OCI-LY3 (cell line): ENCODE results near the gene TAOK2.
A peak's percentile ranks its signal among the peaks of the same experiment; 100 is the strongest.
"Not testable (repeated sequence)": the region's sequence is repeated elsewhere in the genome, so short reads cannot be mapped to it uniquely, and the experiment has no call there.

Source experiments
- H2AFZ ChIP-seq: fragments of 200-600, 300-600 bp; shearing (Covaris generic); 2 replicates; pipeline ENCODE4 v1.6.0; 2014; ENCODE audit warnings: antibody characterized with exemption, low read depth, low read length
- H3K27ac ChIP-seq: fragments of 200-600, 300-600 bp; sonication (generic); 2 replicates; pipeline ENCODE4 v1.5.1; 2014; ENCODE audit warnings: mild to moderate bottlenecking, low read length, moderate library complexity, mixed read lengths
- H3K27me3 ChIP-seq: fragments of 200-600, 300-600 bp; sonication (generic); 2 replicates; pipeline ENCODE4 v1.6.1; 2014; ENCODE audit warnings: low read depth, low read length, mixed read lengths
- H3K36me3 ChIP-seq: fragments of 200-600, 300-600 bp; sonication (generic); replicated peaks from 2 replicates; pipeline ENCODE3; 2014; ENCODE audit warnings: low read depth, low read length, mixed read lengths
- H3K4me1 ChIP-seq: fragments of 300-600, 200-600 bp; sonication (generic); 2 replicates; pipeline ENCODE4 v1.6.1; 2014; ENCODE audit warnings: low read length, mixed read lengths
- H3K4me2 ChIP-seq: fragments of 200-600, 300-600 bp; sonication (generic); 2 replicates; pipeline ENCODE4 v1.6.1; 2014; ENCODE audit warnings: low read length, mixed read lengths
- H3K4me3 ChIP-seq: fragments of 300-600, 200-600 bp; sonication (generic); 2 replicates; pipeline ENCODE4 v1.5.1; 2014; ENCODE audit warnings: antibody characterized with exemption, mild to moderate bottlenecking, low read length, moderate library complexity
- H3K79me2 ChIP-seq: fragments of 300-600, 200-600 bp; shearing (Covaris generic); 2 replicates; pipeline ENCODE4 v1.6.1; 2014; ENCODE audit warnings: mild to moderate bottlenecking, low read length, mixed read lengths
- H3K9ac ChIP-seq: fragments of 300-600, 200-600 bp; shearing (Covaris generic); 2 replicates; pipeline ENCODE4 v1.6.0; 2014; ENCODE audit warnings: mild to moderate bottlenecking, low read length, moderate library complexity
- H3K9me3 ChIP-seq: fragments of 200-600, 300-600 bp; shearing (Covaris generic); 2 replicates; pipeline ENCODE4 v1.6.1; 2014; ENCODE audit warnings: low read length, mixed read lengths; ENCODE audit not compliant: insufficient read depth
- H4K20me1 ChIP-seq: fragments of 200-600, 300-600 bp; sonication (generic); 2 replicates; pipeline ENCODE4 v1.6.1; 2016; ENCODE audit warnings: low read length, mixed read lengths; ENCODE audit not compliant: insufficient read depth
- EZH2phosphoT487 ChIP-seq: fragments of 200-600 bp; shearing (Covaris generic); IDR thresholded peaks from 2 replicates; pipeline ENCODE4 v1.6.1; 2018; ENCODE audit warnings: antibody characterized with exemption, mixed run types, low read depth
- TF ChIP-seq, protein P1 (sequence below): fragments of 200-600, 300-600 bp; sonication (generic); IDR thresholded peaks from 2 replicates; pipeline ENCODE4 v1.5.1; 2014; ENCODE audit warnings: antibody characterized with exemption, low read length, low read depth

TAOK2 gene

DNA sequence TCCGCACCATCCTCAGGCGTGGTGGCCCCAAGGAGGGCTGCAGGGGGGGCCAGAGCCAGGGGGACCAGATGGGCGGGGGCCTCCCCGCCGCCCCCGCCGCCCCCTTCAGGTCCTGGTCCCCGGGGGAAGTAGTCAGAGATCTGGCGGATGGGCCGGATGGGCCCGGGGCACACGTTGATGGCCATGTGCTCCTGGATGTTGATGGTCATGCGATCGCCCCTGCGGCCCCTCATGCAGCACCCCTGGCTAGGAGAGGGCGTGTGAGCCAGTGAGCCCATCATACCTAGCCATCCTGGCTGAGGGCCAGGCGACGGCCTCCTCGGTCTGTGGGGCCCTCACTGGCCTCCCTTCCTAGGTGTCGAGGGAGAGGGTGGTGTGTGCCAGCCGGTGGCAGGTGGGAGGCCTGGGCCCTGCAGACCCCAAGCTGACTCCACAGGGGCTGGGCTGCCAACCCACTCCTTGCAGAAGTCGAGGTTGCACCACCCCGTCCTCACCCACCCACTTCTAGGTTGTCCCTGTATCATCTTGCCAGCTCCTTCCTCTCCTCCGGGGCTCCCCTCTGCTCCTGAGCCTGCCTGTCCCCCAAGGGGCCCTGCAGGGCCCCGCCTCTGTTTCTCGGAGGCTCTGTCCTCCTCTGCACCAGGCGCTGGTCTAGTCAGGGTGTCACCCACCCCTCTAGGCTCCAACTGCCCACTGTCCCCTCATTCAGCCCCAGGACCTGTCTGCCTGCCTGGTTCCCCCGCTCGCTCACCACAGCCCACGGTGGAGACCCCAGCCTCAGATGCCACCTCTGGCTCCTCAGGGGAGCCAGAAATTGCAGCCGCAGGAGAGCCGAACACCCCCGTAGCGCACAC, 36.5 kb downstream of the TAOK2 start:
- Histone ChIP-seq H3K9me3 (no peaks in the 10 kb centered on the region), H3K36me3 (no peaks in the 10 kb centered on the region), H3K9ac (peak overlapping the region; percentile 68), H3K79me2 (no peaks in the 10 kb centered on the region), H4K20me1 (no peaks in the 10 kb centered on the region), H3K4me3 (peak overlapping the region; percentile 79), H3K4me2 (peak overlapping the region; percentile 85), H3K27me3 (no peaks in the 10 kb centered on the region), H3K4me1 (peaks cover 20% of the 10 kb centered on the region), H3K27ac (no peak overlapping the region), H2AFZ (peak overlapping the region; percentile 29; the same call in 1 of the 2 replicates)
- TF ChIP-seq EZH2phosphoT487: no peak
- TF ChIP-seq, protein P1, sequence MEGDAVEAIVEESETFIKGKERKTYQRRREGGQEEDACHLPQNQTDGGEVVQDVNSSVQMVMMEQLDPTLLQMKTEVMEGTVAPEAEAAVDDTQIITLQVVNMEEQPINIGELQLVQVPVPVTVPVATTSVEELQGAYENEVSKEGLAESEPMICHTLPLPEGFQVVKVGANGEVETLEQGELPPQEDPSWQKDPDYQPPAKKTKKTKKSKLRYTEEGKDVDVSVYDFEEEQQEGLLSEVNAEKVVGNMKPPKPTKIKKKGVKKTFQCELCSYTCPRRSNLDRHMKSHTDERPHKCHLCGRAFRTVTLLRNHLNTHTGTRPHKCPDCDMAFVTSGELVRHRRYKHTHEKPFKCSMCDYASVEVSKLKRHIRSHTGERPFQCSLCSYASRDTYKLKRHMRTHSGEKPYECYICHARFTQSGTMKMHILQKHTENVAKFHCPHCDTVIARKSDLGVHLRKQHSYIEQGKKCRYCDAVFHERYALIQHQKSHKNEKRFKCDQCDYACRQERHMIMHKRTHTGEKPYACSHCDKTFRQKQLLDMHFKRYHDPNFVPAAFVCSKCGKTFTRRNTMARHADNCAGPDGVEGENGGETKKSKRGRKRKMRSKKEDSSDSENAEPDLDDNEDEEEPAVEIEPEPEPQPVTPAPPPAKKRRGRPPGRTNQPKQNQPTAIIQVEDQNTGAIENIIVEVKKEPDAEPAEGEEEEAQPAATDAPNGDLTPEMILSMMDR: no peak

DNA sequence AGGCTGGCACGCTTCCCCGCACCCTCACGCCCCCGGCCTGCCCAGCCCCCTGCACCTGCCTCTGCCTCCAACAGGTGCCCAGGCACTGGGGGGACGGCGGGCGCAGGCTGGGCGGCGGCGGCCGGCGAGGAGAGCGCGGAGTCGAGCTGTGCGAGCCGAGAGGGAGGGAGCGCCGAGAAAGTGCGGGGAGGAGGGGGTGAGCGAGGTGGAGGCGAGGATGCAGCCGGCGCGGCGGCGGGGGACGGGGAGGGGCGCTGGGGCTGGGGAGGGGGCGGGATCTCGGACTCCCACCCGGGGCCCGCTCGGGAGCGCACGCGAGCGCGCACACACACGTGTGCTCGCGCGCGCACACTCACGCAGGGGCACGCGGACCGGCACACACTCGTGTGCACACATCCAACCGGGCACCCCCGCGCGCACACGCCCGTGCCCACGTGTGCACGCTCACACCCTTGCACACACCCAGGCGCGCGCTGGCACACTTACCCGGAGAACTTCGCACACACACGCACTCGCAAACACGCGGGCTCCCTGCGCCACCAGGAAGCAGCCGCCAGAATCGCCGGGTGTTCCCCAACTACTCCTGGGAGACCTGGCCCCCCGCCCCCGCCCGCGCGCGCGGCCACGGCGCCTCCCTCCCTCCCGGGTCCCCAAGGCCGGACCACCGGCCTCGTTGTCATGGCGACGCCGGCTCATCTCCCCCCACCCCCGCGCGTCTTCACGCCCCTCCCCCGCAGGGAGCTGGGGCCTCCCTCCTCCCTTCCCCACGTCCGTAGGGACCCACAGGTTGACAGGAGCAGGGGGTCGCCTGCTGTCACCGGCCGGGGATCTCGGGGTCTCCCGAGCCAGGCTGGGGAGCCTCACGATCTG, 37.4 kb downstream of the TAOK2 start, which contains the start of gene DOC2A:
Gene DOC2A (minus strand): TSS at position 184 of the 870 bp plus-strand sequence. CDS start 805 bp downstream, outside the sequence.
- Histone ChIP-seq H3K9ac (peak within 1 kb of the TSS; percentile 68), H3K36me3 (no peaks in the 10 kb centered on the region), H3K27me3 (no peaks in the 10 kb centered on the region), H3K27ac (no peak within 1 kb of the TSS), H3K4me2 (peak within 1 kb of the TSS; percentile 85), H3K4me1 (peaks cover 20% of the 10 kb centered on the region), H3K4me3 (peak within 1 kb of the TSS; percentile 79), H2AFZ (peak within 1 kb of the TSS; percentile 75), H3K79me2 (no peaks in the 10 kb centered on the region), H3K9me3 (no peaks in the 10 kb centered on the region), H4K20me1 (no peaks in the 10 kb centered on the region)
- TF ChIP-seq, protein P1: no peak
- no peak for TF ChIP-seq EZH2phosphoT487

GRCh38 chr16:30011714-30012504, 38.2 kb downstream of the TAOK2 start:
- Histone ChIP-seq H3K4me2 (peak overlapping the region; percentile 85), H3K9me3 (no peaks in the 10 kb centered on the region), H3K27me3 (no peaks in the 10 kb centered on the region), H3K9ac (peak overlapping the region; percentile 68; the same call in 1 of the 2 replicates), H2AFZ (peak overlapping the region; percentile 75), H4K20me1 (no peaks in the 10 kb centered on the region), H3K36me3 (no peaks in the 10 kb centered on the region), H3K4me1 (peaks cover 20% of the 10 kb centered on the region), H3K4me3 (peak overlapping the region; percentile 79), H3K27ac (no peak overlapping the region), H3K79me2 (no peaks in the 10 kb centered on the region)
- TF ChIP-seq, protein P1: no peak
- no peak for TF ChIP-seq EZH2phosphoT487

GRCh38 chr16:30012598-30012997, 38.9 kb downstream of the TAOK2 start:
- not testable (repeated sequence) for H4K20me1 ChIP-seq, H3K4me3 ChIP-seq, H3K9ac ChIP-seq, H3K36me3 ChIP-seq, H3K79me2 ChIP-seq, H3K4me2 ChIP-seq, H3K9me3 ChIP-seq, H3K27me3 ChIP-seq, H3K27ac ChIP-seq, H2AFZ ChIP-seq
- H3K4me1 ChIP-seq: peaks cover 20% of the 10 kb centered on the region

DNA sequence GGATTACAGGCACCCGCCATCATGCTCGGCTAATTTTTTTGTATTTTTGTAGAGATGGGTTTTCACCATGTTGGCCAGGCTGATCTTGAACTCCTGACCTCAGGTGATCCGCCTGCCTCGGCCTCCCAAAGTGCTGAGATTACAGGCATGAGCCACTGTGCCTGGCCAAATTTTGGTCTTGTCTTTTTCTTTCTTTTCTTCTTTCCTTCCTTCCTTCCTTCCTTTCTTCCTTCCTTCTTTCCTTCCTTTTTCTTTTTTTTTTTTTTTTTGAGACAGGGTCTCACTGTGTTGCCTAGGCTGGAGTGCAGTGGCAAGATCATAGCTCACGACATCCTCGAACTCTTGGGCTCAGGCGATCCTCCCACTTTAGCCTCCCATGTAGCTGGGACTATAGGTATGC, 41.8 kb downstream of the TAOK2 start:
- H3K9ac ChIP-seq, H3K4me3 ChIP-seq, H3K79me2 ChIP-seq, H4K20me1 ChIP-seq, H3K27ac ChIP-seq, H2AFZ ChIP-seq, H3K36me3 ChIP-seq, H3K4me2 ChIP-seq, H3K9me3 ChIP-seq, H3K27me3 ChIP-seq: not testable (repeated sequence)
- peaks cover 20% of the 10 kb centered on the region for H3K4me1 ChIP-seq
